Lung (tissue), 12 donors: ENCODE results near the gene CHST1. TPM values are rescaled to one million over a fixed set of nuclear protein-coding genes. Genes with fewer than 3 reads are reported as not detected.

Source experiments
- ATAC-seq: fragments of 200-7000 bp; cut with Tn5 transposase; one replicate; pipeline ENCODE4 v1.9.1; 2020; ENCODE audit warnings: moderate number of reproducible peaks; ENCODE audit not compliant: insufficient read depth, low FRiP score
- DNase-seq, 3 donors: peaks; one replicate each; pipeline ENCODE4 v3.0.0-alpha.2; 2013 to 2017
- H3K27ac ChIP-seq, 2 donors: one replicate each; pipeline ENCODE4 v1.5.1; 2013; ENCODE audit warnings: mild to moderate bottlenecking in 2 of 2, moderate library complexity in 2 of 2, control low read depth in 1 of 2, inconsistent platforms in 1 of 2, low read depth in 1 of 2, low read length in 1 of 2
- H3K27me3 ChIP-seq, 3 donors: one replicate each; pipeline ENCODE4 v1.5.1; 2013; ENCODE audit warnings: low read length in 2 of 3; ENCODE audit not compliant: control insufficient read depth in 3 of 3, insufficient read depth in 3 of 3
- H3K36me3 ChIP-seq, 4 donors: one replicate each; pipeline ENCODE4 v1.5.1; 2013; ENCODE audit warnings: low read length in 4 of 4, mild to moderate bottlenecking in 1 of 4, moderate library complexity in 1 of 4; ENCODE audit not compliant: control insufficient read depth in 4 of 4, insufficient read depth in 4 of 4
- H3K4me1 ChIP-seq, 5 donors: one replicate each; pipeline ENCODE4 v1.5.1; 2013; ENCODE audit warnings: low read length in 5 of 5, mild to moderate bottlenecking in 2 of 5, moderate library complexity in 1 of 5; ENCODE audit not compliant: control insufficient read depth in 5 of 5, insufficient read depth in 5 of 5
- H3K4me3 ChIP-seq: one replicate; pipeline ENCODE4 v1.5.1; 2013; ENCODE audit warnings: mild to moderate bottlenecking, control low read depth, moderate library complexity
- H3K9ac ChIP-seq, 2 donors: one replicate each; pipeline ENCODE4 v1.5.1; 2013; ENCODE audit warnings: low read length in 2 of 2, control low read depth in 1 of 2; ENCODE audit not compliant: insufficient read depth in 1 of 2
- H3K9me3 ChIP-seq, 4 donors: one replicate each; pipeline ENCODE4 v1.5.1; 2013; ENCODE audit warnings: low read length in 3 of 4, mild to moderate bottlenecking in 1 of 4, moderate library complexity in 1 of 4; ENCODE audit not compliant: control insufficient read depth in 4 of 4, insufficient read depth in 3 of 4
- CTCF ChIP-seq: IDR thresholded peaks from 2 replicates; pipeline ENCODE4 v1.5.1; 2012; ENCODE audit warnings: mild to moderate bottlenecking; ENCODE audit errors: control extremely low read depth, extremely low read depth
- WGBS, 2 donors: extraction: QIAGEN DNeasy Blood & Tissue Kit; methylation state at CpG; one replicate each; pipeline ENCODE4 v1.1.7; 2013; 5-methylcytosine and 5-hydroxymethylcytosine counted together
- polyA plus RNA-seq, 2 donors: library from polyadenylated mRNA; stranded (reverse); fragments of 200-250 nt; gene quantifications; one replicate each; pipeline ENCODE4 v1.2.1, GENCODE V29; 2013
- total RNA-seq, 2 donors: library from RNA; depleted of rRNA in 1 of 2; stranded (reverse); fragments of >200 nt in 1 of 2; gene quantifications; one replicate each; pipeline ENCODE4 v1.2.1, GENCODE V29; 2014 to 2021
- donor health status: control.
- donor health status: control.
- donor health status: Bipolar disorder and iron deficiency.
- donor health status: healthy.
- donor health status: DM: yes; HTN: yes; CAD: no.

The CHST1 gene
- total and polyA plus RNA-seq, 4 donors, result 1.7 to 2.4 (median 1.9) TPM

GRCh38 chr11:45671246-45672171 lies 6.1 kb upstream of the CHST1 start:
- 76 to 83% methylated on average over 12 of the region's 12 CpGs for WGBS, 2 donors
- peaks cover 0 to 8% (median 7%) of the 10 kb centered on the region in 3 donors for H3K27me3 ChIP-seq
- H3K4me3 ChIP-seq, result no peak overlapping the region
- H3K9ac ChIP-seq, result no peak overlapping the region
- no peak for ATAC-seq
- TF ChIP-seq CTCF, result no peak
- no peaks in the 10 kb centered on the region for H3K9me3 ChIP-seq
- H3K27ac ChIP-seq, result no peak overlapping the region
- no peaks in the 10 kb centered on the region for H3K36me3 ChIP-seq
- no peak for DNase-seq
- no peaks in the 10 kb centered on the region for H3K4me1 ChIP-seq

GRCh38 chr11:45670386-45671135 lies 5.1 kb upstream of the CHST1 start:
- Histone ChIP-seq H3K27me3 (peaks cover 0 to 8% (median 7%) of the 10 kb centered on the region in 3 donors), H3K4me3 (no peak overlapping the region), H3K27ac (no peak overlapping the region), H3K4me1 (no peaks in the 10 kb centered on the region), H3K9ac (no peak overlapping the region), H3K36me3 (no peaks in the 10 kb centered on the region), H3K9me3 (no peaks in the 10 kb centered on the region)
- no peak for TF ChIP-seq CTCF
- ATAC-seq (no peak), DNase-seq (no peak)
- WGBS, 2 donors, result 78 to 80% methylated on average over 14 of the region's 14 CpGs

DNA sequence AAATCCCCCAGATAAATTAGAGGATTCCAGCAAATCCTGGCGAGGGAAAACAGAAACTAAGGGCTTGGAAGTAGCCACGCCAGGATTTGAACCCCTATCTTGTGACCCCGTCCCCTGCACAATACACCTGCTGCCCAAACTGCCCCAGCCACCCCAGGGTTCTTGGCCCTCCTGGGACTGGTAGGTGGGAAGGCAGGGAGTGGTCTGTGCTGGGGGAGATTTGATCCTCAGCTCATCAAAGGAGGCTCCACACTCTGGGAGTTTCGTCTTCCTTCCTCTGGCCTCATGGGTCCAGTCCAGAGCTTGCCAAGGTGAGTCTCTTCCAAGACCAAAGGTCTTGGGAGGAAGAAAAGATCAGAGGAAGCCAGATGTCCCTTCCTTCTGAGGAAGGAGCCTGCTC lies 4.5 kb upstream of the CHST1 start:
- H3K9ac ChIP-seq, result no peak overlapping the region
- peaks cover 0 to 8% (median 7%) of the 10 kb centered on the region in 3 donors for H3K27me3 ChIP-seq
- no peak overlapping the region for H3K4me3 ChIP-seq
- TF ChIP-seq CTCF, result no peak
- WGBS, 2 donors, result 85 to 89% methylated on average over 4 of the region's 4 CpGs
- no peak overlapping the region for H3K27ac ChIP-seq
- ATAC-seq (no peak), DNase-seq (no peak)
- H3K4me1 ChIP-seq, result peaks cover 0 to under 1% (median 0%) of the 10 kb centered on the region in 5 donors
- no peaks in the 10 kb centered on the region for H3K9me3 ChIP-seq
- no peaks in the 10 kb centered on the region for H3K36me3 ChIP-seq
